ENCODE data around the gene PCGF3.

The PCGF3 gene

DNA sequence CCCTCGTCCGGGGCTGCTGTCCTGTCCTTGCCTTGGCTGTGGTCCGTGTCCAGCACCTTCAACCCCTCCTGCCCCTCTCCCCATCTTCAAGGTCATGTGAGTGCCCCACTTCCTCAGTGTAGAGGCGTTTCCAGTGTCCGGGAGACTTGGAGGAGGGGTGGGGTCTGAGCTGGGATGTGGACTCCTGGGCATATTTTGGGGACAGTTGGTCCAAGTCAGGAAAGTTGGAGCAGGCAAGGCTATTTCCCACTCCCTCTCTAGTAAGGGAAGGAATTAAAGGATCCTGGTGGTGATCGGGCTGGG, 3.0 kb downstream of the PCGF3 start:
- H3K4me3 ChIP-seq (replicated peaks; ENCODE audit: low read depth, low read length), result no peak overlapping the region

DNA sequence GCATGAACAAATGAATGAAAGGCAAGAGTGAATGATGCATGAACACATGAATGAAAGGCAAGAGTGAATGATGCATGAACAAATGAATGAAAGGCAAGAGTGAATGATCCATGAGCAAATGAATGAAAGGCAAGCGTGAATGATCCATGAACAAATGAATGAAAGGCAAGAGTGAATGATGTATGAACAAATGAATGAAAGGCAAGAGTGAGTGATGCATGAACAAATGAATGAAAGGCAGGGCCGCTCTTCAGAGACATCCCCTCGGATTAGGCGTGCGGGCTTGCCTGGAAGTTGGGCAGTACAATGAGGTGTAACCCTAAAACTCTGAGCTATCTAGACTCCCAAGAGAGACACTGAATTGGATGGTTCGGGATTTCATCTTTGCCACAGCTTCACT, 3.7 kb downstream of the PCGF3 start:
- TF ChIP-seq, protein P1, sequence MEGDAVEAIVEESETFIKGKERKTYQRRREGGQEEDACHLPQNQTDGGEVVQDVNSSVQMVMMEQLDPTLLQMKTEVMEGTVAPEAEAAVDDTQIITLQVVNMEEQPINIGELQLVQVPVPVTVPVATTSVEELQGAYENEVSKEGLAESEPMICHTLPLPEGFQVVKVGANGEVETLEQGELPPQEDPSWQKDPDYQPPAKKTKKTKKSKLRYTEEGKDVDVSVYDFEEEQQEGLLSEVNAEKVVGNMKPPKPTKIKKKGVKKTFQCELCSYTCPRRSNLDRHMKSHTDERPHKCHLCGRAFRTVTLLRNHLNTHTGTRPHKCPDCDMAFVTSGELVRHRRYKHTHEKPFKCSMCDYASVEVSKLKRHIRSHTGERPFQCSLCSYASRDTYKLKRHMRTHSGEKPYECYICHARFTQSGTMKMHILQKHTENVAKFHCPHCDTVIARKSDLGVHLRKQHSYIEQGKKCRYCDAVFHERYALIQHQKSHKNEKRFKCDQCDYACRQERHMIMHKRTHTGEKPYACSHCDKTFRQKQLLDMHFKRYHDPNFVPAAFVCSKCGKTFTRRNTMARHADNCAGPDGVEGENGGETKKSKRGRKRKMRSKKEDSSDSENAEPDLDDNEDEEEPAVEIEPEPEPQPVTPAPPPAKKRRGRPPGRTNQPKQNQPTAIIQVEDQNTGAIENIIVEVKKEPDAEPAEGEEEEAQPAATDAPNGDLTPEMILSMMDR (IDR thresholded peaks at IDR 0.05; ENCODE audit: low read length, missing control alignments), result no peak
- no peak overlapping the region for H3K4me3 ChIP-seq (replicated peaks; ENCODE audit: low read depth, low read length)
- DNase-seq (ENCODE audit: low read depth), result no peak

More for the DNA sequence above, 3.0 kb downstream of the PCGF3 start:
- DNase-seq (ENCODE audit: low read depth), result no peak
- TF ChIP-seq, protein P1 (IDR thresholded peaks at IDR 0.05; ENCODE audit: low read length, missing control alignments), result no peak

DNA sequence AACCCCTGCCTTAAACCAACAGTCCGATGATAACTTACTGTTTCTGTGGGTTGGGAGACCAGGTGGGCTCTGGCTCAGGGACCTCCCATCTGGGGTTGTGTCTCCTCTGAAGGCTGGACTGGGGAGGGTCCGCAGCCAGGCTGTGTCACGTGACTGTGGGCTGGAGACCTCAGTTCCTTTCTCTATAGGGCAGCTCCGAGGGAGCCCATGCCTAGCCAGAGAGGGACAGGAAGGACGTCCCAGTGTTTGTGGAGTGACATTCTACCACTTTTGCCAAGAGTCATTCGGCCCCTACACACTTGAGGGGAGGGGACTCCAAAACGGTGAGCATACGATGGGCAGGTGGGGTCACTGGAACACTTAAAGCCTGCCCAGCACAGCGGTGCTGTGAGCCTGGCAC, 4.5 kb downstream of the PCGF3 start:
- H3K4me3 ChIP-seq (replicated peaks; ENCODE audit: low read depth, low read length), result no peak overlapping the region
- TF ChIP-seq, protein P1 (IDR thresholded peaks at IDR 0.05; ENCODE audit: low read length, missing control alignments), result no peak
- no peak for DNase-seq (ENCODE audit: low read depth)

DNA sequence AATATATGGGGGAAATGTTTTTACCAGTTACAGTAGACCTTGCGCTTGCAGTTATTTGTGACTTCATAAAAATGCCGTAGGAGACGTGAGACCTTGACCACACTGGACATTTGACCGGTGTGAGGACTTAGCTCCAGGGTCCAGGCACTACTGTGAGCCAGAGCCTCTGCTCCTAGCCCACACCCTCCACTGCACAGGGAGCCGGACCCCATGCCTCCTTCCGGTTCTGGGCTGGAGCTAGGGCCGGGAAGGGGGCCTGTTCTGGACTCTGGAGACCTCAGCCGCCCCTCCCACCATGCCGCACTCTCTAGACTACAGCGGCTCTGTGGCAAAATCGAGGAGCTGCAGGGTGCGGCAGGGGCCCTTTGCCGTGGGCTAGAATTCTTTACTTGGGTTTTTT, 5.3 kb downstream of the PCGF3 start:
- DNase-seq (ENCODE audit: low read depth), result no peak
- no peak overlapping the region for H3K4me3 ChIP-seq (replicated peaks; ENCODE audit: low read depth, low read length)
- TF ChIP-seq, protein P1 (IDR thresholded peaks at IDR 0.05; ENCODE audit: low read length, missing control alignments), result no peak

DNA sequence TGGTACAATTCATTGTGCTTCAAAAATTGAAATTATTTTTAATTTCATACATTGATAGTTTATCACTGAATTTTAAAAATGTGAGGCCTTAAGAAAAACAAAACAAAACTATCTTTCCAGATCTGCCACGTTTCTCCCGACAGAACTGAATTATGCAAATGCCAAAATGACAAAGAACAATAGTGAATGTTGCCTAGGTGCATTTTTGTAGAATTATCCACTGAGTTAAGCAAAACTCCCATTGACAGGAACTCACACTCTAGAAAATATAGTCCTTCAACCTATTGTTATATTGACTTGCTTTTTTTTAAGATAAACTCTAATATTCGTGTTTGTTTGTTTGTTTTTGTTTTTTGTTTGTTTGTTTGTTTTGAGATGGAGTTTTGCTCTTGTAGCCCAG, 6.5 kb downstream of the PCGF3 start:
- no peak overlapping the region for H3K4me3 ChIP-seq (replicated peaks; ENCODE audit: low read depth, low read length)
- TF ChIP-seq, protein P1 (IDR thresholded peaks at IDR 0.05; ENCODE audit: low read length, missing control alignments), result no peak
- DNase-seq (ENCODE audit: low read depth), result no peak

DNA sequence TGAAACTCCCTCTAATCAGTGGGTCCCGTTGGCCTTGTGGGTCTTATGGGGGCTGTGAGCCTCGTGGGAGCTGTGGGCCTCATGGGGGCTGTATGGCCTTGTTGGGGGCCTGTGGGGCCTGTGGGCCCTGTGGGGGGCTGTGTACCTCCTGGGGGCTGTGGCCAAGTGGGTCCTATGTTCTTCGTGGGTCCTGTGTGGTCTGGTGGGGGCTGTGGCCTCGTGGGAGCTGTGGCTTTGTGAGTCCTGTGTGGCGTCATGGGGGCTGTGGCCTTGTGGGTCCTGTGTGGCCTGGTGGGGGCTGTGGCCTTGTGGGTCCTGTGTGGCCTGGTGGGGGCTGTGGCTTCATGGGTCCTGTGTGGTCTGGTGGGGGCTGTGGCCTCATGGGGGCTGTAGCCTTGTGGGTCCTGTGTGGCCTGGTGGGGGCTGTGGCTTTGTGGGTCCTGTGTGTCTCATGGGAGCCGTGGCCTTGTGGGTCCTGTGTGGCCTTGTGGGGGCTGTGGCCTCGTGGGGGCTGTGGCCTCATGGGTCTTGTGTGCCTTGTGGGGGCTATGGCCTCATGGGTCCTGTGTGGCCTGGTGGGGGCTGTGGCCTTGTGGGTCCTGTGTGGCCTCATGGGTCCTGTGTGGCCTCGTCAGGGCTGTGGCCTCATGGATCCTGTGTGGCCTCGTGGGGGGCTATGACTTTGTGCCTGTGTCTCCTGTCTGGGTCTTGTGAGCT, 7.4 kb downstream of the PCGF3 start:
- no peak for DNase-seq (ENCODE audit: low read depth)
- TF ChIP-seq, protein P1 (IDR thresholded peaks at IDR 0.05; ENCODE audit: low read length, missing control alignments), result no peak
- H3K4me3 ChIP-seq (replicated peaks; ENCODE audit: low read depth, low read length), result no peak overlapping the region

DNA sequence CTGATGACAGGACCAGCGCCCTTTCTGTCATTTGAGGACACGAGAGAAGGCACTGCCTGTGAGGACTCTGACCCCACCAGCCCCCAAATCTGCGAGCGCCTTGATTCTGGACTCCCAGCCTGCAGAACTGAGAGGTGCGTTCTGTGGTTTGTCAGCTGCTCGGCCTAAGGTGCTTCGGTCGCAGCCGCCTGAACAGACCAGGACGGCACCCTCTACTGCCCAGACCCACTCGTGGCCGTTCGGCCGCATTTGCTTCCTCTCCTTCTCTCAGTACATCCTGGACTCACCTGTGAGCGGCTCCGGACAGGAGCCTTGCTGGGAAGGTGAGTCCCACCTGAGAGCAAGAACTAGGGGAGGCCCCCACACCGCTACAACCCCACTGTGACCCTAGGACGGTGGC, 8.5 kb downstream of the PCGF3 start:
- DNase-seq (ENCODE audit: low read depth), result no peak
- TF ChIP-seq, protein P1 (IDR thresholded peaks at IDR 0.05; ENCODE audit: low read length, missing control alignments), result no peak
- no peak overlapping the region for H3K4me3 ChIP-seq (replicated peaks; ENCODE audit: low read depth, low read length)
